ENCODE data around the gene CYTH2. TPM values are rescaled to one million over a fixed set of nuclear protein-coding genes. Genes with fewer than 3 reads are reported as not detected.

The CYTH2 gene
- total and polyA plus RNA-seq, 2 of the 8 experiments (the other 6 are each of a cell fraction or from before 2014, with no cell fraction given): 43.7 to 71.4 TPM

GRCh38 chr19:48461651-48461981 is 7.6 kb upstream of the CYTH2 start:
- no peak overlapping the region for H3K18ac ChIP-seq (ENCODE audit: extremely low read depth, low read length)
- H3K4me1 ChIP-seq (replicated peaks in 1 of 4; ENCODE audit: control insufficient read depth in 3 of 4, insufficient read depth in 4 of 4, low read length in 3 of 4): peaks cover 0 to 2% (median under 1%) of the 10 kb centered on the region in 4 experiments; a peak in 1 of 7 replicates
- 96% methylated on average over 25 of the region's 36 CpGs; no CpG with 5 or more reads in 1 of the 2 experiments for WGBS, 2 experiments (ENCODE audit: extremely low coverage in 1 of 2, insufficient coverage in 1 of 2, insufficient read length in 1 of 2, insufficient replicate concordance in 2 of 2, low coverage in 1 of 2, low lambda C conversion rate in 2 of 2, missing lambda C conversion rate in 1 of 2)
- 0 out of 2 replicates have a peak overlapping the region, but pooled peaks have one; percentile 97 for H2AK5ac ChIP-seq (ENCODE audit: low read depth, low read length)
- H3K23me2 ChIP-seq (ENCODE audit: low read depth, low read length): no peaks in the 10 kb centered on the region
- no peak overlapping the region for H3K4me2 ChIP-seq (ENCODE audit: insufficient read depth in 1 of 2, low read depth in 2 of 2, low read length in 2 of 2)
- POLR2A ChIA-PET (ENCODE audit: partially characterized antibody): interaction anchor here (0.6 to 3.0 kb wide), 13 partner anchors 9 to 151 kb away, joined by 3 to 17 read pairs (median 9); partner anchors contain the start of gene GRWD1
- H3K27me3 ChIP-seq (replicated peaks in 1 of 4; ENCODE audit: control insufficient read depth in 3 of 4, extremely low read depth in 1 of 4, insufficient read depth in 3 of 4, low read length in 3 of 4): no peaks in the 10 kb centered on the region
- H4K5ac ChIP-seq (ENCODE audit: insufficient read length, low read depth, low read length): no peak overlapping the region
- H4K91ac ChIP-seq (replicated peaks; ENCODE audit: insufficient read length, low read length): no peak overlapping the region
- H3K27ac ChIP-seq (ENCODE audit: low read depth, low read length): no peak overlapping the region
- H4K8ac ChIP-seq (ENCODE audit: extremely low read depth, insufficient read depth, low read length): no peak overlapping the region
- no peak for FAIRE-seq
- no peak overlapping the region; the same call in 1 of the 2 replicates for H2BK5ac ChIP-seq (ENCODE audit: low read depth, low read length)
- no peaks in the 10 kb centered on the region; the same call in 1 of the 2 replicates for H3K79me1 ChIP-seq (ENCODE audit: low read depth, low read length)
- no peak overlapping the region for H3K14ac ChIP-seq (ENCODE audit: insufficient read length)
- no peak overlapping the region for H2BK15ac ChIP-seq (ENCODE audit: low read length)
- H3K36me3 ChIP-seq (ENCODE audit: control insufficient read depth in 2 of 4, insufficient read depth in 4 of 4, low read length in 3 of 4): peaks cover 0 to 10% (median 1%) of the 10 kb centered on the region in 4 experiments; a peak in 3 of 8 replicates
- no peak overlapping the region for H3K4ac ChIP-seq (replicated peaks; ENCODE audit: insufficient read length, low read depth, low read length)
- peak overlapping the region; percentile 75; the same call in 1 of the 2 replicates for H2BK12ac ChIP-seq (ENCODE audit: low read depth, low read length)
- DNase-seq (ENCODE audit: low read depth in 1 of 2, low spot score in 2 of 2): no peak
- H2AFZ ChIP-seq (ENCODE audit: low read length): no peak overlapping the region
- H3K4me3 ChIP-seq (ENCODE audit: extremely low read depth in 1 of 4, insufficient read depth in 2 of 4, low read depth in 3 of 4, low read length in 4 of 4): no peak overlapping the region
- no peak overlapping the region for H3K9ac ChIP-seq (replicated peaks in 1 of 4; ENCODE audit: extremely low read depth in 1 of 4, low read depth in 3 of 4, low read length in 3 of 4)
- H3K79me2 ChIP-seq (ENCODE audit: control insufficient read depth in 1 of 2, insufficient read depth in 2 of 2, low read length in 2 of 2): no peaks in the 10 kb centered on the region
- no peaks in the 10 kb centered on the region for H4K20me1 ChIP-seq (replicated peaks in 1 of 2; ENCODE audit: control insufficient read depth in 1 of 2, insufficient read depth in 2 of 2, low read length in 2 of 2)
- H2BK120ac ChIP-seq (replicated peaks; ENCODE audit: low read depth, low read length): no peak overlapping the region
- no peak overlapping the region for H3K56ac ChIP-seq (replicated peaks; ENCODE audit: insufficient read length, low read depth, low read length)
- H2BK20ac ChIP-seq (ENCODE audit: low read length): no peak overlapping the region
- H3K23ac ChIP-seq (ENCODE audit: insufficient read length): no peak overlapping the region
- CTCF ChIA-PET (ENCODE audit: partially characterized antibody): no interaction called here
- H3K9me3 ChIP-seq (ENCODE audit: insufficient read depth in 2 of 2, low read depth in 1 of 2, low read length in 1 of 2): peaks cover 0 to 6% of the 10 kb centered on the region in 2 experiments; a peak in 1 of 4 replicates
- TF ChIP-seq TAF7 (optimal IDR thresholded peaks at IDR 0.05; ENCODE audit: borderline replicate concordance, low read depth, low read length) (no peak), POLR2AphosphoS5 (IDR thresholded peaks at IDR 0.05; ENCODE audit: low read depth, low read length) (no peak; the same call in 1 of the 2 replicates), ASH2L (IDR thresholded peaks at IDR 0.05; ENCODE audit: low read length) (no peak), BACH1 (IDR thresholded peaks at IDR 0.05; ENCODE audit: low read length) (no peak), RBBP5 (IDR thresholded peaks at IDR 0.05; ENCODE audit: borderline replicate concordance, low read depth, low read length) (no peak), JUND (IDR thresholded peaks at IDR 0.05; ENCODE audit: low read length) (no peak), SUZ12 (IDR thresholded peaks at IDR 0.05; ENCODE audit: low read length) (no peak), NRF1 (IDR thresholded peaks at IDR 0.05; ENCODE audit: low read depth, low read length) (no peak), HDAC2 (IDR thresholded peaks at IDR 0.05; ENCODE audit: borderline replicate concordance in 1 of 2, low read depth in 2 of 2, low read length in 2 of 2) (no peak), RAD21 (IDR thresholded peaks at IDR 0.05 in 1 of 2, conservative IDR thresholded peaks at IDR 0.05 in 1 of 2; ENCODE audit: low read depth in 2 of 2, low read length in 2 of 2) (no peak), EP300 (IDR thresholded peaks at IDR 0.05; ENCODE audit: borderline replicate concordance in 1 of 2, low read depth in 2 of 2, low read length in 2 of 2) (no peak), BRCA1 (IDR thresholded peaks at IDR 0.05; ENCODE audit: low read depth, low read length) (no peak), CBX5 (IDR thresholded peaks at IDR 0.05; ENCODE audit: low read depth, low read length) (no peak), KDM4A (IDR thresholded peaks at IDR 0.05; ENCODE audit: low read depth, low read length, severe bottlenecking) (no peak)
